Astrocyte (in vitro differentiated cells and primary cell): ENCODE measurements around the gene AICDA. TPM values are rescaled to one million over a fixed set of nuclear protein-coding genes. Genes with fewer than 3 reads are reported as not detected.
A peak's percentile ranks its signal among the peaks of the same experiment; 100 is the strongest.

Source experiments
- DNase-seq: peaks from one replicate; pipeline ENCODE4 v3.0.0-alpha.2; 2010; ENCODE audit warnings: low read depth
- FAIRE-seq: peaks from 2 replicates; lab custom pipeline; 2011; peaks lifted over from hg19 to GRCh38; lab: Jason Lieb, UNC
- H2AFZ ChIP-seq: 2 replicates; pipeline ENCODE4 v1.6.0; 2012; ENCODE audit warnings: low read depth, low read length, inconsistent platforms
- H3K27ac ChIP-seq: 2 replicates; pipeline ENCODE4 v1.5.1; 2011; ENCODE audit warnings: low read depth, low read length, inconsistent platforms
- H3K27me3 ChIP-seq: 2 replicates; pipeline ENCODE4 v1.6.0; 2011; ENCODE audit warnings: low read length, inconsistent platforms; ENCODE audit not compliant: insufficient read depth
- H3K36me3 ChIP-seq: 2 replicates; pipeline ENCODE4 v1.5.1; 2011; ENCODE audit warnings: low read length, inconsistent platforms; ENCODE audit not compliant: insufficient read depth
- H3K4me1 ChIP-seq: 2 replicates; pipeline ENCODE4 v1.5.1; 2011; ENCODE audit warnings: low read length, inconsistent platforms; ENCODE audit not compliant: insufficient read depth
- H3K4me2 ChIP-seq: 2 replicates; pipeline ENCODE4 v1.6.0; 2012; ENCODE audit warnings: low read length, inconsistent platforms
- H3K4me3 ChIP-seq: 2 replicates; pipeline ENCODE4 v1.5.1; 2011; ENCODE audit warnings: low read depth, mild to moderate bottlenecking, low read length, inconsistent platforms; ENCODE audit not compliant: insufficient read depth
- H3K79me2 ChIP-seq: 2 replicates; pipeline ENCODE4 v1.6.0; 2012; ENCODE audit warnings: mild to moderate bottlenecking, low read length, inconsistent platforms; ENCODE audit not compliant: insufficient read depth
- H3K9ac ChIP-seq: 2 replicates; pipeline ENCODE4 v1.6.0; 2012; ENCODE audit warnings: mild to moderate bottlenecking, low read length, inconsistent platforms
- H3K9me3 ChIP-seq: 2 replicates; pipeline ENCODE4 v1.5.1; 2012; ENCODE audit warnings: low read depth, mild to moderate bottlenecking, low read length, inconsistent platforms; ENCODE audit not compliant: insufficient read depth
- H4K20me1 ChIP-seq: 2 replicates; pipeline ENCODE4 v1.6.0; 2012; ENCODE audit warnings: low read length, inconsistent platforms; ENCODE audit not compliant: insufficient read depth
- H3K27ac Mint-ChIP-seq: one replicate; pipeline ENCODE4 v1.8.0; 2021; ENCODE audit warnings: mild to moderate bottlenecking, mixed read lengths; ENCODE audit not compliant: unreplicated experiment
- H3K27me3 Mint-ChIP-seq: one replicate; pipeline ENCODE4 v1.8.0; 2021; ENCODE audit warnings: low read depth, mixed read lengths; ENCODE audit not compliant: unreplicated experiment
- H3K36me3 Mint-ChIP-seq: one replicate; pipeline ENCODE4 v1.8.0; 2021; ENCODE audit warnings: low read depth, mixed read lengths; ENCODE audit not compliant: unreplicated experiment
- H3K4me1 Mint-ChIP-seq: one replicate; pipeline ENCODE4 v1.8.0; 2021; ENCODE audit warnings: low read depth, mixed read lengths; ENCODE audit not compliant: unreplicated experiment
- H3K4me3 Mint-ChIP-seq: one replicate; pipeline ENCODE4 v1.8.0; 2021; ENCODE audit warnings: mild to moderate bottlenecking, moderate library complexity, mixed read lengths; ENCODE audit not compliant: unreplicated experiment
- H3K9me3 Mint-ChIP-seq: one replicate; pipeline ENCODE4 v1.8.0; 2021; ENCODE audit warnings: mild to moderate bottlenecking, mixed read lengths; ENCODE audit not compliant: unreplicated experiment
- EZH2 ChIP-seq: IDR thresholded peaks from 2 replicates; pipeline ENCODE4 v1.6.1; 2012; ENCODE audit warnings: mild to moderate bottlenecking, low read length, inconsistent platforms; ENCODE audit not compliant: insufficient read depth
- total RNA-seq: library from RNA; stranded (reverse); gene quantifications from 2 replicates; pipeline ENCODE4 v1.2.1, GENCODE V29; 2021
- TF ChIP-seq, protein P1 (sequence below): IDR thresholded peaks from 2 replicates; pipeline ENCODE4 v1.5.1; 2011; ENCODE audit warnings: low read depth, mild to moderate bottlenecking, inconsistent platforms, low read length, moderate library complexity; ENCODE audit not compliant: insufficient read depth

Gene AICDA
- total RNA-seq, 1 donor from 2014 or later = not detected

DNA sequence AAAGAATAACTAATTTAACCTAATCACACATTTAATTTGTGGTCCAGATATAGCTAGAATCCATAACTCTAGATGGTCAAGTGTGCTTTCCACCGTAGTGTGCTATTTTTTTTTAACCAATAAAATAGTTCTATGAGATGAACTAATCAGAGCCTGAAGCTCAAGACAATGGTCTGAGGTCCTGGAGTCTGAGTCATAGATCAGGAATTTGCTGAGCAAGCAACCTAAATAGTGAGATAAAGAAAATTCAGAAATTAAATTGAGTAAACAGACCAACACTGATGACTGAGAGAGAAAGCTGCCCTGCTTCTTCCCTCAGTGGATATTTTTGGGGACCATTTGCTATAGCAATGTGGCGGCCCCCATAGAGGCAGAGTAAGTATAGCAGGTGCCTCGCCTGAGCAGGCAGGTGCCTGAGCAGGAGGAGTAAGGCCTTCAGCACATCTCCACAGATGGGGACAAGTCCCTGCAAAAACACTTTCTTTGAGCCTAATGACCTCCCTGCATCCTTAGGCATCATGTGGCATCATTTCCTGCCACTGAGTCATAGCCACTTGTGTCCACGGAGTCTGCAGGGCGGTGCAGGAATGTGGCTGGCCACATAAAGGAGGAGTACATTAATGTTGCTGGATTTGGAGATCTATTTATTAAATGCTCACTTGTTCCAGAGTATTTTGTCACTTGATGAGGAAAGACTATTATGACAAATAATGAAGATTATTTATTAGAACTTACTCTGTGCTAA is 58.0 kb downstream of the AICDA start:
- no peaks in the 10 kb centered on the region for H3K4me1 ChIP-seq
- H3K27ac ChIP-seq = no peak overlapping the region
- no peaks in the 10 kb centered on the region for H3K36me3 ChIP-seq
- no peaks in the 10 kb centered on the region for H3K9me3 ChIP-seq
- no peak overlapping the region for H2AFZ ChIP-seq
- no peak overlapping the region for H3K4me2 ChIP-seq
- peak overlapping the region; percentile 82 for H3K27ac Mint-ChIP-seq
- DNase-seq (peak; percentile 46), FAIRE-seq (no peak)
- no peaks in the 10 kb centered on the region for H3K9me3 Mint-ChIP-seq
- H4K20me1 ChIP-seq = no peaks in the 10 kb centered on the region
- H3K4me3 ChIP-seq = no peak overlapping the region
- no peaks in the 10 kb centered on the region for H3K36me3 Mint-ChIP-seq
- no peaks in the 10 kb centered on the region for H3K27me3 ChIP-seq
- H3K9ac ChIP-seq = no peak overlapping the region
- no peaks in the 10 kb centered on the region for H3K27me3 Mint-ChIP-seq
- H3K79me2 ChIP-seq = no peaks in the 10 kb centered on the region
- peaks cover 12% of the 10 kb centered on the region for H3K4me1 Mint-ChIP-seq
- no peak for TF ChIP-seq EZH2
- TF ChIP-seq, protein P1, sequence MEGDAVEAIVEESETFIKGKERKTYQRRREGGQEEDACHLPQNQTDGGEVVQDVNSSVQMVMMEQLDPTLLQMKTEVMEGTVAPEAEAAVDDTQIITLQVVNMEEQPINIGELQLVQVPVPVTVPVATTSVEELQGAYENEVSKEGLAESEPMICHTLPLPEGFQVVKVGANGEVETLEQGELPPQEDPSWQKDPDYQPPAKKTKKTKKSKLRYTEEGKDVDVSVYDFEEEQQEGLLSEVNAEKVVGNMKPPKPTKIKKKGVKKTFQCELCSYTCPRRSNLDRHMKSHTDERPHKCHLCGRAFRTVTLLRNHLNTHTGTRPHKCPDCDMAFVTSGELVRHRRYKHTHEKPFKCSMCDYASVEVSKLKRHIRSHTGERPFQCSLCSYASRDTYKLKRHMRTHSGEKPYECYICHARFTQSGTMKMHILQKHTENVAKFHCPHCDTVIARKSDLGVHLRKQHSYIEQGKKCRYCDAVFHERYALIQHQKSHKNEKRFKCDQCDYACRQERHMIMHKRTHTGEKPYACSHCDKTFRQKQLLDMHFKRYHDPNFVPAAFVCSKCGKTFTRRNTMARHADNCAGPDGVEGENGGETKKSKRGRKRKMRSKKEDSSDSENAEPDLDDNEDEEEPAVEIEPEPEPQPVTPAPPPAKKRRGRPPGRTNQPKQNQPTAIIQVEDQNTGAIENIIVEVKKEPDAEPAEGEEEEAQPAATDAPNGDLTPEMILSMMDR = no peak
- no peak overlapping the region for H3K4me3 Mint-ChIP-seq

DNA sequence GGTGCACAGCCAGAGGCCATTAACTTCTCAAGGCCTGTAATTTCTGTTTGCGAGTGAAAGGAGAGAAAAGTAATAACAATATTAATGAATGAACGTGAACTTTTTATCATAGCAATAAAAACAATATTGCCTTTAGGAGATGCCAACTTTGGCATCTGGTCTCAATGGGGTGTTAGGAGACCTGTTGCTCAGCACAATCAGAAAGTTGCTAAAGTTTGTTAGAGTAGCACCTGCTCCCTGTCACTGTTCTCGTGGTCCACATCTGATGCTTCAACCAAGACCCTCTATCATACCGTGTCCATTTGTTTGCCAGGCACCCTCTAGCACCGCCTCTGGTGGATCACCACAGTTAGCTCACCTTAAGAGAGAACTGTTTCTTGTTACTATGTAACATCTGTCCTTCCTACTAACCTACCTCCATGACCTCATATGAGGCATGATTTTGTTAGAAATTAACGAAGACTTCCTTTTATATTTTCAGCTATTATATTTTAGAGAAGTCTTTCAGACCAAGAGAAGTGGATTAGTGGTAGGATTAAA is 59.5 kb downstream of the AICDA start:
- Mint-ChIP-seq H3K27me3 (no peaks in the 10 kb centered on the region), H3K36me3 (no peaks in the 10 kb centered on the region), H3K4me3 (no peak overlapping the region), H3K27ac (no peak overlapping the region), H3K4me1 (peaks cover 7% of the 10 kb centered on the region), H3K9me3 (no peaks in the 10 kb centered on the region)
- no peaks in the 10 kb centered on the region for H3K4me1 ChIP-seq
- TF ChIP-seq, protein P1 = no peak
- DNase-seq (no peak), FAIRE-seq (no peak)
- no peak overlapping the region for H3K4me2 ChIP-seq
- no peaks in the 10 kb centered on the region for H3K27me3 ChIP-seq
- H3K36me3 ChIP-seq = no peaks in the 10 kb centered on the region
- no peaks in the 10 kb centered on the region for H3K79me2 ChIP-seq
- no peak overlapping the region for H3K27ac ChIP-seq
- no peaks in the 10 kb centered on the region for H3K9me3 ChIP-seq
- H3K9ac ChIP-seq = no peak overlapping the region
- no peak overlapping the region for H3K4me3 ChIP-seq
- no peaks in the 10 kb centered on the region for H4K20me1 ChIP-seq
- H2AFZ ChIP-seq = no peak overlapping the region

Other genes with a start within 250 kb of the AICDA start
- gene CLEC6A, start 156.9 kb downstream of the AICDA start, total RNA-seq = not detected in 2 replicates
- gene CLEC4D, start 99.4 kb downstream of the AICDA start, total RNA-seq = not detected in 2 replicates
- not detected in 2 replicates for gene CLEC4E, start 72.0 kb downstream of the AICDA start, total RNA-seq
- gene MFAP5, start 50.0 kb upstream of the AICDA start, total RNA-seq = 86.4 and 105 TPM in 2 replicates
- gene RIMKLB, start 85.1 kb upstream of the AICDA start, total RNA-seq = 34.1 and 36.6 TPM in 2 replicates
- gene A2ML1, start 209.8 kb upstream of the AICDA start, total RNA-seq = not detected in 2 replicates